Liver (tissue), 9 donors: ENCODE results near the gene SELENOV. TPM values are rescaled to one million over a fixed set of nuclear protein-coding genes. Genes with fewer than 3 reads are reported as not detected.

Experiments
- DNase-seq: peaks from one replicate; pipeline ENCODE4 v3.0.0-alpha.2; 2017; ENCODE audit warnings: low spot score
- H3K27ac ChIP-seq, 2 donors: one replicate each; pipeline ENCODE4 v1.7.0; 2013; ENCODE audit warnings: inconsistent platforms in 2 of 2, low read length in 2 of 2, control low read depth in 1 of 2, low read depth in 1 of 2, mild to moderate bottlenecking in 1 of 2
- H3K27me3 ChIP-seq, 4 donors: one replicate each; pipeline versions ENCODE4 v1.6.1 to v1.7.0; 2013; ENCODE audit warnings: low read length in 3 of 4, inconsistent platforms in 1 of 4, mild to moderate bottlenecking in 1 of 4, moderate library complexity in 1 of 4; ENCODE audit not compliant: control insufficient read depth in 4 of 4, insufficient read depth in 4 of 4
- H3K36me3 ChIP-seq, 4 donors: one replicate each; pipeline versions ENCODE4 v1.6.1 to v1.7.0; 2013; ENCODE audit warnings: low read length in 3 of 4, mild to moderate bottlenecking in 3 of 4, low read depth in 1 of 4, moderate library complexity in 1 of 4; ENCODE audit not compliant: control insufficient read depth in 4 of 4, insufficient read depth in 3 of 4
- H3K4me1 ChIP-seq, 4 donors: one replicate each; pipeline versions ENCODE4 v1.6.1 to v1.7.0; 2013; ENCODE audit warnings: low read length in 3 of 4, mild to moderate bottlenecking in 3 of 4, moderate library complexity in 1 of 4; ENCODE audit not compliant: control insufficient read depth in 4 of 4, insufficient read depth in 4 of 4
- H3K4me3 ChIP-seq, 3 donors: one replicate each; pipeline versions ENCODE4 v1.6.1 to v1.7.0; 2013; ENCODE audit warnings: low read length in 3 of 3, control low read depth in 1 of 3, low read depth in 1 of 3, mild to moderate bottlenecking in 1 of 3
- H3K9ac ChIP-seq, 2 donors: one replicate each; pipeline ENCODE4 v1.7.0; 2013; ENCODE audit warnings: low read length in 2 of 2, mild to moderate bottlenecking in 2 of 2, moderate library complexity in 2 of 2, control low read depth in 1 of 2, low read depth in 1 of 2
- H3K9me3 ChIP-seq, 4 donors: one replicate each; pipeline versions ENCODE4 v1.6.1 to v1.7.0; 2013; ENCODE audit warnings: low read length in 3 of 4; ENCODE audit not compliant: control insufficient read depth in 4 of 4
- CTCF ChIP-seq: fragments of 150-350 bp; IDR thresholded peaks from 2 replicates; pipeline ENCODE4 v1.5.1; 2017; ENCODE audit warnings: improper control_type of control experiment, low read depth, low read length; ENCODE audit not compliant: missing input control
- EGR1 ChIP-seq, 2 donors: IDR thresholded peaks; 2 replicates each; pipeline ENCODE4 v1.6.1; 2016 to 2018; ENCODE audit warnings: antibody characterized with exemption in 2 of 2, low read depth in 2 of 2
- FOXA1 ChIP-seq: IDR thresholded peaks from 2 replicates; pipeline ENCODE4 v1.6.1; 2016; ENCODE audit warnings: antibody characterized with exemption
- FOXA2 ChIP-seq: IDR thresholded peaks from 2 replicates; pipeline ENCODE4 v1.6.1; 2016; ENCODE audit warnings: antibody characterized with exemption
- GABPA ChIP-seq, 2 donors: IDR thresholded peaks in 1 of 2; conservative IDR thresholded peaks in 1 of 2; 2 replicates each; pipeline ENCODE4 v1.6.1; 2016; ENCODE audit warnings: antibody characterized with exemption in 2 of 2, mild to moderate bottlenecking in 1 of 2, moderate library complexity in 1 of 2
- HNF4G ChIP-seq: IDR thresholded peaks from 2 replicates; pipeline ENCODE4 v1.6.1; 2016; ENCODE audit warnings: antibody characterized with exemption
- JUND ChIP-seq, 2 donors: IDR thresholded peaks; 2 replicates each; pipeline ENCODE4 v1.6.1; 2016; ENCODE audit warnings: antibody characterized with exemption in 2 of 2
- NR2F2 ChIP-seq: IDR thresholded peaks from 2 replicates; pipeline ENCODE4 v1.6.1; 2016; ENCODE audit warnings: antibody characterized with exemption
- RAD21 ChIP-seq, 2 donors: IDR thresholded peaks; 2 replicates each; pipeline ENCODE4 v1.6.1; 2016; ENCODE audit warnings: antibody characterized with exemption in 2 of 2, mild to moderate bottlenecking in 2 of 2
- RXRA ChIP-seq, 2 donors: IDR thresholded peaks; 2 replicates each; pipeline ENCODE4 v1.6.1; 2017 to 2018; ENCODE audit warnings: antibody characterized with exemption in 2 of 2, mild to moderate bottlenecking in 1 of 2
- SP1 ChIP-seq: IDR thresholded peaks from 2 replicates; pipeline ENCODE4 v1.6.1; 2018; ENCODE audit warnings: antibody characterized with exemption, mild to moderate bottlenecking
- TAF1 ChIP-seq: conservative IDR thresholded peaks from 2 replicates; pipeline ENCODE4 v1.6.1; 2016; ENCODE audit warnings: antibody characterized with exemption, mild to moderate bottlenecking
- YY1 ChIP-seq: IDR thresholded peaks from 2 replicates; pipeline ENCODE4 v1.6.1; 2016; ENCODE audit warnings: antibody characterized with exemption, mild to moderate bottlenecking
- WGBS: extraction: QIAGEN DNeasy Blood & Tissue Kit; methylation state at CpG from one replicate; pipeline ENCODE4 v1.1.7; 2013; 5-methylcytosine and 5-hydroxymethylcytosine counted together
- polyA plus RNA-seq, 2 donors: library from polyadenylated mRNA; stranded (reverse) in 1 of 2; unstranded in 1 of 2; fragments of 200-250 nt in 1 of 2; fragments of >200 nt in 1 of 2; fragmentation: Nextera tagmentation in 1 of 2; extraction: Ambion mirVana in 1 of 2; gene quantifications; one replicate each; pipeline versions ENCODE4 v1.2.1 to v1.2.3, GENCODE V29; 2013 to 2015
- total RNA-seq, 2 donors: library from RNA; depleted of rRNA; stranded (reverse); fragments of >200 nt; gene quantifications; one replicate each; pipeline ENCODE4 v1.2.3, GENCODE V29; 2014
- donor health status: healthy.
- donor health status: healthy.
- donor health status: healthy.
- donor health status: healthy.
- donor health status: healthy.

SELENOV gene
- total and polyA plus RNA-seq, 4 donors = not detected

DNA sequence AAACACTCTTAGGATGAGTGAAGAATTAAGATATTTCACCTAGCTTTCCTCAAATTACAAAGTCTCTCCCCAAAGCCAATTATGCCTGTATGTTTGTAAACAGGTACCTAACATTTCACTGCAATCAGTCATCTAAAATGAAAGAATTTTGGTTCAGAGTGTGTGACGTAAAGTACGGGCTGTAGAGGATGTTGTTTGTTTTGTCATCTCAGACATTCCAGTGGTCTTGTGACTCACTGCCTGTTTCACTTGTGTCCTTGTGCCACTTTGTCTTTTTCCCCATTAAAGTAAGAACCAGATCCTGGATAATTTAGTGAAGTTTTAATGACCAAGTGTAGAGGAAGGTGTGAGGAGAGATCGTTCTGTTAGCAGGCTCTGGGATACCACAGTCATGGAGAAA lies 53.7 kb downstream of the SELENOV start:
- Histone ChIP-seq H3K27ac (no peak overlapping the region), H3K4me3 (no peak overlapping the region), H3K9ac (no peak overlapping the region), H3K9me3 (peaks cover 1 to 6% (median 3%) of the 10 kb centered on the region in 4 donors), H3K27me3 (peaks cover 0 to 9% (median 0%) of the 10 kb centered on the region in 4 donors), H3K36me3 (no peaks in the 10 kb centered on the region), H3K4me1 (no peaks in the 10 kb centered on the region)
- WGBS = 52% methylated on average over 3 of the region's 3 CpGs
- TF ChIP-seq YY1 = no peak
- no peak for TF ChIP-seq GABPA (IDR thresholded peaks at IDR 0.05 in 1 of 2, conservative IDR thresholded peaks at IDR 0.05 in 1 of 2)
- no peak for TF ChIP-seq RAD21 (IDR thresholded peaks at IDR 0.05)
- no peak for TF ChIP-seq JUND (IDR thresholded peaks at IDR 0.05)
- TF ChIP-seq NR2F2 = no peak
- no peak for TF ChIP-seq HNF4G
- TF ChIP-seq CTCF = no peak
- TF ChIP-seq EGR1 (IDR thresholded peaks at IDR 0.05; ENCODE audit: low read depth in 2 of 2) = no peak
- TF ChIP-seq FOXA2 = no peak
- no peak for TF ChIP-seq RXRA (IDR thresholded peaks at IDR 0.05)
- TF ChIP-seq TAF1 = no peak
- no peak for TF ChIP-seq FOXA1
- no peak for TF ChIP-seq SP1
- no peak for DNase-seq

Other genes starting within 250 kb of the SELENOV start
- not detected for gene IFNL2, start 246.7 kb upstream of the SELENOV start, total RNA-seq
- gene IFNL2, start 246.7 kb upstream of the SELENOV start, polyA plus RNA-seq = not detected
- gene IFNL1, start 218.7 kb upstream of the SELENOV start, total RNA-seq = not detected
- gene IFNL1, start 218.7 kb upstream of the SELENOV start, polyA plus RNA-seq = not detected
- under 1 TPM; 0.75 to 0.98 TPM for gene LRFN1, start 194.3 kb upstream of the SELENOV start, total RNA-seq
- under 1 TPM; 0.11 to 0.55 TPM for gene LRFN1, start 194.3 kb upstream of the SELENOV start, polyA plus RNA-seq
- gene GMFG, start 179.1 kb upstream of the SELENOV start, total RNA-seq = 10 to 100 TPM in 1 of 2 donors, 1 to 10 TPM in 1; 9.1 to 20.6 TPM
- gene GMFG, start 179.1 kb upstream of the SELENOV start, polyA plus RNA-seq = 10 to 100 TPM; 19.1 to 24.2 TPM
- 10 to 100 TPM; 22.5 to 38.4 TPM for gene SAMD4B, start 172.7 kb upstream of the SELENOV start, total RNA-seq
- 10 to 100 TPM; 17.3 to 39.4 TPM for gene SAMD4B, start 172.7 kb upstream of the SELENOV start, polyA plus RNA-seq
- 10 to 100 TPM; 13.7 to 16.7 TPM for gene PAF1, start 124.0 kb upstream of the SELENOV start, total RNA-seq
- 10 to 100 TPM; 21.2 to 29.4 TPM for gene PAF1, start 124.0 kb upstream of the SELENOV start, polyA plus RNA-seq
- gene MED29, start 123.8 kb upstream of the SELENOV start, total RNA-seq = 10 to 100 TPM; 11.0 to 13.8 TPM
- 10 to 100 TPM; 21.0 to 24.2 TPM for gene MED29, start 123.8 kb upstream of the SELENOV start, polyA plus RNA-seq
- gene ZFP36, start 108.3 kb upstream of the SELENOV start, total RNA-seq = 1 to 10 TPM; 3.6 to 9.0 TPM
- 10 to 100 TPM; 62.0 to 91.9 TPM for gene ZFP36, start 108.3 kb upstream of the SELENOV start, polyA plus RNA-seq
- gene PLEKHG2, start 102.5 kb upstream of the SELENOV start, total RNA-seq = 1 to 10 TPM; 3.7 to 4.5 TPM
- gene PLEKHG2, start 102.5 kb upstream of the SELENOV start, polyA plus RNA-seq = 1 to 10 TPM; 2.1 to 2.2 TPM
- gene RPS16, start 79.2 kb upstream of the SELENOV start, total RNA-seq = 100 to 1,000 TPM; 109 to 111 TPM
- gene RPS16, start 79.2 kb upstream of the SELENOV start, polyA plus RNA-seq = 1,000 to 10,000 TPM in 1 of 2 donors, 100 to 1,000 TPM in 1; 324 to 1,094 TPM
- gene SUPT5H, start 69.6 kb upstream of the SELENOV start, total RNA-seq = 10 to 100 TPM; 19.3 to 48.0 TPM
- gene SUPT5H, start 69.6 kb upstream of the SELENOV start, polyA plus RNA-seq = 10 to 100 TPM; 42.5 to 52.5 TPM
- gene TIMM50, start 34.3 kb upstream of the SELENOV start, total RNA-seq = 10 to 100 TPM; 24.3 to 28.9 TPM
- 10 to 100 TPM; 32.1 to 39.9 TPM for gene TIMM50, start 34.3 kb upstream of the SELENOV start, polyA plus RNA-seq
- not detected for gene DLL3, start 16.2 kb upstream of the SELENOV start, total RNA-seq
- not detected for gene DLL3, start 16.2 kb upstream of the SELENOV start, polyA plus RNA-seq
- gene EID2B, start 17.7 kb downstream of the SELENOV start, total RNA-seq = 1 to 10 TPM; 1.1 to 1.4 TPM
- 1 to 10 TPM in 1 of 2 donors, under 1 TPM in 1; 0.38 to 1.1 TPM for gene EID2B, start 17.7 kb downstream of the SELENOV start, polyA plus RNA-seq
- gene EID2, start 25.0 kb downstream of the SELENOV start, total RNA-seq = 1 to 10 TPM; 3.3 to 8.5 TPM
- 1 to 10 TPM; 1.5 to 5.7 TPM for gene EID2, start 25.0 kb downstream of the SELENOV start, polyA plus RNA-seq
- gene LGALS13, start 87.4 kb downstream of the SELENOV start, total RNA-seq = not detected
- not detected for gene LGALS13, start 87.4 kb downstream of the SELENOV start, polyA plus RNA-seq
- not detected for gene LGALS16, start 140.8 kb downstream of the SELENOV start, total RNA-seq
- gene LGALS16, start 140.8 kb downstream of the SELENOV start, polyA plus RNA-seq = not detected
- not detected for gene LGALS14, start 189.3 kb downstream of the SELENOV start, total RNA-seq
- not detected for gene LGALS14, start 189.3 kb downstream of the SELENOV start, polyA plus RNA-seq
- gene CLC, start 222.9 kb downstream of the SELENOV start, total RNA-seq = 10 to 100 TPM in 1 of 2 donors, not detected in 1; 13.6 TPM
- gene CLC, start 222.9 kb downstream of the SELENOV start, polyA plus RNA-seq = under 1 TPM in 1 of 2 donors, not detected in 1; 0.60 TPM